Measurements from ENCODE around the gene LYPD8. TPM values are rescaled to one million over a fixed set of nuclear protein-coding genes. Genes with fewer than 3 reads are reported as not detected.

The LYPD8 gene
- total and polyA plus RNA-seq, 2 experiments from 2014 or later = not detected

- Histone ChIP-seq H3K9me2 (ENCODE audit: insufficient read depth) (no peaks in the 10 kb centered on the region), H2AFZ (no peak overlapping the region), H4K20me1 (replicated peaks; ENCODE audit: insufficient read depth) (no peaks in the 10 kb centered on the region), H3K36me3 (ENCODE audit: insufficient read depth) (peaks cover 5% of the 10 kb centered on the region; the same call in 1 of the 2 replicates), H3K79me2 (replicated peaks; ENCODE audit: insufficient read depth) (no peaks in the 10 kb centered on the region), H3F3A (replicated peaks; ENCODE audit: low read depth) (no peaks in the 10 kb centered on the region), H3K27ac (ENCODE audit: low read depth) (no peak overlapping the region), H3K4me3 (no peak overlapping the region), H3K27me3 (ENCODE audit: insufficient read depth) (0 out of 2 replicates have a peak, but pooled peaks cover 2% of the 10 kb centered on the region), H3K4me1 (ENCODE audit: insufficient read depth) (no peaks in the 10 kb centered on the region), H3K4me2 (no peak overlapping the region)
- Mint-ChIP-seq H3K4me3 (no peak overlapping the region), H3K36me3 (ENCODE audit: low read depth) (peaks cover 26% of the 10 kb centered on the region), H3K27me3 (ENCODE audit: insufficient read depth, low read depth, poor library complexity) (peaks cover 2% of the 10 kb centered on the region), H3K27ac (no peak overlapping the region), H3K4me1 (no peaks in the 10 kb centered on the region), H3K9me3 (peaks cover 94% of the 10 kb centered on the region)
- DNase-seq (ENCODE audit: low spot score) (no peak), ATAC-seq (no peak)
- no peak for TF ChIP-seq EZH2 (IDR thresholded peaks at IDR 0.05; ENCODE audit: low read depth, unreplicated experiment)
- no peak for TF ChIP-seq CTCF (conservative IDR thresholded peaks at IDR 0.05; ENCODE audit: low read depth in 2 of 2)
- TF ChIP-seq REST (IDR thresholded peaks at IDR 0.05; ENCODE audit: unreplicated experiment) = no peak
- TF ChIP-seq STAT1 (IDR thresholded peaks at IDR 0.05; ENCODE audit: unreplicated experiment) = no peak
- no peak for TF ChIP-seq ZNF331 (CRISPR knock-in tag; IDR thresholded peaks at IDR 0.05; ENCODE audit: low read depth)
- no peak for TF ChIP-seq ZNF462 (CRISPR knock-in tag; IDR thresholded peaks at IDR 0.05)
- no peak for TF ChIP-seq NANOG (IDR thresholded peaks at IDR 0.05; ENCODE audit: borderline replicate concordance)
- no peak for TF ChIP-seq EZH2phosphoT487 (IDR thresholded peaks at IDR 0.05; ENCODE audit: unreplicated experiment)
- TF ChIP-seq ETS1 (IDR thresholded peaks at IDR 0.05) = no peak
- TF ChIP-seq ZNF114 (CRISPR knock-in tag; IDR thresholded peaks at IDR 0.05) = no peak
- no peak for TF ChIP-seq CREB1 (CRISPR knock-in tag; IDR thresholded peaks at IDR 0.05; ENCODE audit: low read depth)
- no peak for TF ChIP-seq JUNB (IDR thresholded peaks at IDR 0.05; ENCODE audit: unreplicated experiment)
- no peak for TF ChIP-seq POLR2AphosphoS5 (IDR thresholded peaks at IDR 0.05; ENCODE audit: low read depth)
Measured at GRCh38 chr1:248775441-248775840, 19.9 kb upstream of the LYPD8 start.
